Chondrocyte (in vitro differentiated cells): Measurements from ENCODE around the gene MTA3. TPM values are rescaled to one million over a fixed set of nuclear protein-coding genes. Genes with fewer than 3 reads are reported as not detected.

ENCODE experiments used
- DNase-seq: peaks from one replicate; pipeline ENCODE4 v3.0.0; 2021; ENCODE audit warnings: mixed read lengths, low spot score
- H3K27ac Mint-ChIP-seq: one replicate; pipeline ENCODE4 v1.8.0; 2021; ENCODE audit warnings: mild to moderate bottlenecking, moderate library complexity, mixed read lengths; ENCODE audit not compliant: unreplicated experiment
- H3K27me3 Mint-ChIP-seq: 2 replicates; pipeline ENCODE4 v1.8.0; 2021; ENCODE audit warnings: low read depth, mixed read lengths
- H3K36me3 Mint-ChIP-seq: 2 replicates; pipeline ENCODE4 v1.8.0; 2021; ENCODE audit warnings: low read depth, mixed read lengths
- H3K4me1 Mint-ChIP-seq: 2 replicates; pipeline ENCODE4 v1.8.0; 2021; ENCODE audit warnings: low read depth, mild to moderate bottlenecking, mixed read lengths
- H3K4me3 Mint-ChIP-seq: one replicate; pipeline ENCODE4 v1.8.0; 2021; ENCODE audit warnings: mild to moderate bottlenecking, moderate library complexity, mixed read lengths; ENCODE audit not compliant: unreplicated experiment
- H3K9me3 Mint-ChIP-seq: 2 replicates; pipeline ENCODE4 v1.8.0; 2021; ENCODE audit warnings: low read depth, mixed read lengths
- CTCF ChIP-seq: fragments of 200-600 bp; sonication (generic); IDR thresholded peaks from 2 replicates; pipeline ENCODE4 v1.5.0; 2021; ENCODE audit warnings: antibody characterized with exemption, mild to moderate bottlenecking, moderate library complexity
- total RNA-seq: library from RNA; stranded (reverse); gene quantifications from 3 replicates; pipeline ENCODE4 v1.2.1, GENCODE V29; 2021

Gene MTA3
- total RNA-seq, 1 donor from 2014 or later = 39.3 TPM

GRCh38 chr2:42804891-42805290 lies 236.5 kb downstream of the MTA3 start:
- H3K4me3 Mint-ChIP-seq = no peak overlapping the region
- TF ChIP-seq CTCF = no peak
- no peak for DNase-seq
- no peak overlapping the region for H3K27ac Mint-ChIP-seq
- no peaks in the 10 kb centered on the region for H3K27me3 Mint-ChIP-seq
- peaks cover 37% of the 10 kb centered on the region for H3K4me1 Mint-ChIP-seq
- H3K9me3 Mint-ChIP-seq = no peaks in the 10 kb centered on the region
- no peaks in the 10 kb centered on the region for H3K36me3 Mint-ChIP-seq

Other genes with a start within 250 kb of the MTA3 start
- gene COX7A2L, start 207.4 kb upstream of the MTA3 start, total RNA-seq = 79.5 to 105 TPM (median 102 TPM) in 3 replicates
- 0.05 TPM in 1 of 3 replicates, not detected in the others for gene KCNG3, start 74.7 kb upstream of the MTA3 start, total RNA-seq
- 0.31 to 1.8 TPM (median 1.7 TPM) in 3 replicates for gene OXER1, start 195.5 kb downstream of the MTA3 start, total RNA-seq
- gene HAAO, start 224.0 kb downstream of the MTA3 start, total RNA-seq = 1.6 to 8.5 TPM (median 8.2 TPM) in 3 replicates